AG04450 (cell line): ENCODE measurements around the gene CEL. TPM values are rescaled to one million over a fixed set of nuclear protein-coding genes. Genes with fewer than 3 reads are reported as not detected.

ENCODE experiments used
- CTCF ChIA-PET: fragments of 300-600, 350-600 bp; formaldehyde crosslinking; extraction: SDS; loops from one replicate; lab custom pipeline; 2022; ENCODE audit warnings: antibody characterized with exemption, inconsistent platforms; lab: Charles Lee
- POLR2A ChIA-PET: fragments of 350-600 bp; formaldehyde crosslinking; extraction: SDS; loops from one replicate; lab custom pipeline; 2021; ENCODE audit warnings: antibody characterized with exemption, inconsistent platforms; lab: Yijun Ruan, JAX
- DNase-seq: peaks from one replicate; pipeline ENCODE4 v3.0.0-alpha.2; 2011; ENCODE audit warnings: low read depth, low spot score
- H3K27ac ChIP-seq: one replicate; pipeline ENCODE4 v1.5.1; 2012; ENCODE audit warnings: low read depth, low read length, control low read depth
- H3K27me3 ChIP-seq: one replicate; pipeline ENCODE4 v1.6.0; 2012; ENCODE audit warnings: low read length; ENCODE audit not compliant: control insufficient read depth, insufficient read depth
- H3K4me3 ChIP-seq: 2 replicates; pipeline ENCODE4 v1.5.1; 2011; ENCODE audit warnings: mild to moderate bottlenecking, low read depth, low read length, control low read depth
- H3K9me3 ChIP-seq: 2 replicates; pipeline ENCODE4 v1.5.1; 2012; ENCODE audit warnings: low read length; ENCODE audit not compliant: control insufficient read depth, insufficient read depth
- polyA plus RNA-seq: library from polyadenylated mRNA; depleted of rRNA; stranded (reverse); fragments of >200 nt; gene quantifications from 2 replicates; pipeline ENCODE4 v1.2.3, GENCODE V29; 2011
- TF ChIP-seq, protein P1 (sequence below): IDR thresholded peaks from 2 replicates; pipeline ENCODE4 v1.5.1; 2011; ENCODE audit warnings: low read depth, low read length, control low read depth, inconsistent platforms

Gene CEL
- polyA plus RNA-seq, 1 experiment, result 0.24 TPM

DNA sequence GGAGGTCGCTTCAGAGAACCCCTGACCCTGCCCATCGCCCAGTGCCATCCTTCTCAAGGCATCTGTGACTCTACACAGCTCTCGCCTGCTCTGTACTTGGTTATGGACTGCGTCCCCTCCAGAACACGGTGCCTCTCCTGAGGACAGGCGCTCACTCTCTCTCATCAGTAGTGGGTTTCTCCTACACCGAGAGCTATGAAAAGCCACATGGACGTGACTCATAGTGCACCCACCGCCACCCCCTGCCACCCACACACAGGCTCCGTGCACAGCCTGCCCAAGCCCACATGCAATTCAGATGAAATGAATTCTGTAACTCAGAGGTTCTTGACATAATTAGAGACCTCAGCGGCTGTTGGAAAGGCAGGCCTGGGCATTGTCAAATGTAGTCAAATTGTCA is 17.1 kb upstream of the CEL start:
- Histone ChIP-seq H3K4me3 (no peak overlapping the region), H3K27ac (no peak overlapping the region), H3K27me3 (no peaks in the 10 kb centered on the region), H3K9me3 (no peaks in the 10 kb centered on the region)
- ChIA-PET POLR2A (no interaction called here), CTCF (interaction anchor here (2.3 kb wide), 1 partner anchor 100 kb away, joined by 6 read pairs; no protein-coding TSS in a partner anchor)
- TF ChIP-seq, protein P1, sequence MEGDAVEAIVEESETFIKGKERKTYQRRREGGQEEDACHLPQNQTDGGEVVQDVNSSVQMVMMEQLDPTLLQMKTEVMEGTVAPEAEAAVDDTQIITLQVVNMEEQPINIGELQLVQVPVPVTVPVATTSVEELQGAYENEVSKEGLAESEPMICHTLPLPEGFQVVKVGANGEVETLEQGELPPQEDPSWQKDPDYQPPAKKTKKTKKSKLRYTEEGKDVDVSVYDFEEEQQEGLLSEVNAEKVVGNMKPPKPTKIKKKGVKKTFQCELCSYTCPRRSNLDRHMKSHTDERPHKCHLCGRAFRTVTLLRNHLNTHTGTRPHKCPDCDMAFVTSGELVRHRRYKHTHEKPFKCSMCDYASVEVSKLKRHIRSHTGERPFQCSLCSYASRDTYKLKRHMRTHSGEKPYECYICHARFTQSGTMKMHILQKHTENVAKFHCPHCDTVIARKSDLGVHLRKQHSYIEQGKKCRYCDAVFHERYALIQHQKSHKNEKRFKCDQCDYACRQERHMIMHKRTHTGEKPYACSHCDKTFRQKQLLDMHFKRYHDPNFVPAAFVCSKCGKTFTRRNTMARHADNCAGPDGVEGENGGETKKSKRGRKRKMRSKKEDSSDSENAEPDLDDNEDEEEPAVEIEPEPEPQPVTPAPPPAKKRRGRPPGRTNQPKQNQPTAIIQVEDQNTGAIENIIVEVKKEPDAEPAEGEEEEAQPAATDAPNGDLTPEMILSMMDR, result no peak
- DNase-seq, result no peak

DNA sequence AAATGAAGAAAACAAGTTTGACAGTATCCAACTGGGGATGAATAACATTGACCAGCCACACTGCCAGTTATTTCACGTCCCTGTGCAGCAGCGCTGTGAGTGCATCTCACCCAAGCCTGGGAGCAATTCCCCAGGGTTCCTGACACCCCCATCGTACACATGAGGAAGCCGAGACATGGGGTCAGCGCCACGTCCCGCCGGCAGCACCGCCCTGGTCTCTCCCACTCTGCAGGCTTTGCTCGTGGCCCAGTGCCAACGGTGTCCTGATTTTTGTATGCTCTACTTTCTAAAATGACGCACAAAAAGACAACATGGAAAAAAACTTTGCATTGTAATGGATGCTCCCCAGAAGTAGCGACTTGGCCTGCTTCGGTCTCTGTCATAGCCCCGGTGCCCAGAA is 16.6 kb upstream of the CEL start:
- POLR2A ChIA-PET, result no interaction called here

GRCh38 chr9:133046196-133046899 is 15.4 kb upstream of the CEL start:
- H3K27ac ChIP-seq, result no peak overlapping the region
- H3K9me3 ChIP-seq, result no peaks in the 10 kb centered on the region
- ChIA-PET CTCF (interaction anchor here (0.7 to 1.4 kb wide), 3 partner anchors 10 to 98 kb away, joined by 3 to 4 read pairs (median 3); no protein-coding TSS in a partner anchor), POLR2A (no interaction called here)
- no peak overlapping the region for H3K4me3 ChIP-seq
- DNase-seq, result no peak
- H3K27me3 ChIP-seq, result no peaks in the 10 kb centered on the region
- TF ChIP-seq, protein P1, result no peak

More for the DNA sequence above, 16.6 kb upstream of the CEL start:
- H3K9me3 ChIP-seq, result no peaks in the 10 kb centered on the region
- no peak overlapping the region for H3K27ac ChIP-seq
- CTCF ChIA-PET, result interaction anchor here (1.4 kb wide), 1 partner anchor 22 kb away, joined by 4 read pairs; no protein-coding TSS in a partner anchor
- H3K4me3 ChIP-seq, result no peak overlapping the region
- no peaks in the 10 kb centered on the region for H3K27me3 ChIP-seq
- TF ChIP-seq, protein P1, result no peak
- DNase-seq, result no peak

DNA sequence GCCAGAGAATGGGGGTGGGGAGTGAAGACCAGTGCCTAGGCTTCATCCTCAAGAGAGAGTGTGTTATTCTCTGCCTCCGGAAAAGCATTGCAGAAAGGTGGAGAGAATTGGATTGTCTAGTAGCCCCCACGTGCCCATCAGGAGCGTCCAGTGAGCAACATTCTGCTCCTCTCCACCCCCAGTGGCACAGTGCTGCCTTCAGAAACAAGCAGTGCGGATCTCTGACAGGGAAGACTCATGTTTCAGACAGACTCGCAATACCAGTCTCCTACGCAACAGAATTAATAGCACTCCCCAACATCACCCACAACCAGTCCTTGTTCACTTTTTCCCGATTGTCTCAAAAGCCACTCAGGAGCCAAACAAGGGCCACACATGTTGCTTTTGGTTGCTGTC is 14.9 kb upstream of the CEL start:
- Histone ChIP-seq H3K27ac (no peak overlapping the region), H3K9me3 (no peaks in the 10 kb centered on the region), H3K4me3 (no peak overlapping the region), H3K27me3 (no peaks in the 10 kb centered on the region)
- TF ChIP-seq, protein P1, result no peak
- DNase-seq, result no peak
- POLR2A ChIA-PET, result no interaction called here
- CTCF ChIA-PET, result interaction anchor here (1.4 kb wide), 1 partner anchor 22 kb away, joined by 3 read pairs; no protein-coding TSS in a partner anchor

- CTCF ChIA-PET, result interaction anchor here (0.7 to 4.7 kb wide), 6 partner anchors 13 to 131 kb away, joined by 3 to 23 read pairs (median 4); no protein-coding TSS in a partner anchor
- no peak for DNase-seq
- no peak overlapping the region for H3K4me3 ChIP-seq
- TF ChIP-seq, protein P1, result peak; percentile 44
- POLR2A ChIA-PET, result interaction anchor here (0.6 kb wide), 1 partner anchor 15 kb away, joined by 4 read pairs; no protein-coding TSS in a partner anchor
- H3K27ac ChIP-seq, result no peak overlapping the region
- H3K27me3 ChIP-seq, result no peaks in the 10 kb centered on the region
- no peaks in the 10 kb centered on the region for H3K9me3 ChIP-seq
Observed at GRCh38 chr9:133048595-133048994, 13.2 kb upstream of the CEL start.
